ENCODE measurements around the gene RPS8. TPM values are rescaled to one million over a fixed set of nuclear protein-coding genes. Genes with fewer than 3 reads are reported as not detected.
A peak's percentile ranks its signal among the peaks of the same experiment; 100 is the strongest.

RPS8 gene
- total and polyA plus RNA-seq, 9 donors, result 3,305 to 10,301 (median 5,328) TPM

DNA sequence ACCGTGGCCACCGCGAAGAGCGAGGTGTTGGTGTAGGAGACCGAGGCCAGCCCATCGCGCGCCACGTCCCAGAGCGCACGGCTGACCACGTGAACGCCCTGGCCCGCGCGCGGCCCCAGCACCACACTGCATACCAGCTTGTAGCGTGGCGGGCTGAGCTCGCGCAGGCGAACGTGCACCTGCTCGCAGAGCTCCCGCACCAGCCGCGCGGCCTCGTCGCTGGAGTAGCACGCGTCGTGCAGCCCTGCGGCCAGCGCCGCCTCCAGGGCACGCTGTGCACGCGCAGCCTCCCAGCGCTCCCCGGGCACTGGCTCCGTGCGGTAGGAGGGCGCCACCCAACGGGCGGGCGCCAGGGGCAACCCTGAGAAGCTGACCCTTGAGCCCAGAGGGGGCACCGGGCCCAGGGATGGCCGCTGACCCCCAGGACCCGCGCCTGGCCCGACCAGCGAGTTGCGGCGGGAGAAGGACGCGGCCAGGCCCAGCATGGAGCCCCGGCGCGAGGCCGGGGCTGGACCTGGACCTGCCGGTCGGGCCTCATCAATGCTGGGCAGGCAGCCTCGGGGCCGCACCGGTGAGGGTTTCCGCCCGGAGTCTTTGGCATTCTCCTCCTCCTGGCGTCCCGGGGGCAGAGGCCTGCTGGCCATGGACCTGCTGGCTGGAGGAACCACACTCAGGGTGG, 30.8 kb downstream of the RPS8 start:
- 87 to 94% (median 91%) methylated on average over 53 to 70 of the region's 70 CpGs for WGBS, 3 donors
- peaks cover 47% of the 10 kb centered on the region for H3K4me1 ChIP-seq (ENCODE audit: insufficient read depth)

DNA sequence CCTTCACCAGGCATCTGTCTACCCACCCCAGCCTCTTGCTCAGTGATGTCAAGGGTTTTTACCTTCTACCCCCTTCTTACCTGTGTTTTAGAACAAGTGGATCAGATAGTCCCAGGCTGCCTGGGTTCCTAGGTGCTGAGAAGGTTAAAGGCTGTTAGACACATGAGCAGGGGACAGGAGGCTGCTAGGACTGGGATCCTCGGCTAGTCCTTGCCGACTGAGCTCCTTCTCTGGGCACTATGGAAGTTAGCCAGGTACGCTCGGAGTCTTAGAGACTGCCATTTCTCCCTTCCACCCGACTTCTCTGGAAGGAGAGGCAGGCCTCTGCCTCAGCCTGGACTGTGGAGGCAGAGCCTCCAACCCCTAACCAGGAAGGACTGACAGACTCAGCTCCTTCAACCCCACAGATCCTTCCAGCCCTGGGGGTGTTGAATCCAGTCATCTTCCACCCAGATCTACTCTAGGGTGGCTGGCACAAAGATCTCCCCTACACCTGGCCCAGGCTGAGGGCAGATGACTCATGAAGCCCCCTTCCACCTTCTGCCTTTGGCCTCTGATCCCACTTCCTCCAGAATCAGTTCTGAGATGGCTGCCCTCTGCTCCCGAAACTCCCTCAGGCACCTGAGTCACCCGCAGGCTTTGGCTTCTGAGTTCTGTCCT, 31.5 kb downstream of the RPS8 start, which contains the start of gene DYNLT4:
DYNLT4 (minus strand) TSS at position 648 of the 660 bp plus-strand sequence. CDS start 683 bp downstream, outside the sequence.
- H3K27me3 ChIP-seq, result no peaks in the 10 kb centered on the region
- H3K9me3 ChIP-seq, result no peaks in the 10 kb centered on the region
- WGBS, 3 donors, result 28 to 49% (median 47%) methylated on average over 7 of the region's 7 CpGs
- TF ChIP-seq, protein P1, sequence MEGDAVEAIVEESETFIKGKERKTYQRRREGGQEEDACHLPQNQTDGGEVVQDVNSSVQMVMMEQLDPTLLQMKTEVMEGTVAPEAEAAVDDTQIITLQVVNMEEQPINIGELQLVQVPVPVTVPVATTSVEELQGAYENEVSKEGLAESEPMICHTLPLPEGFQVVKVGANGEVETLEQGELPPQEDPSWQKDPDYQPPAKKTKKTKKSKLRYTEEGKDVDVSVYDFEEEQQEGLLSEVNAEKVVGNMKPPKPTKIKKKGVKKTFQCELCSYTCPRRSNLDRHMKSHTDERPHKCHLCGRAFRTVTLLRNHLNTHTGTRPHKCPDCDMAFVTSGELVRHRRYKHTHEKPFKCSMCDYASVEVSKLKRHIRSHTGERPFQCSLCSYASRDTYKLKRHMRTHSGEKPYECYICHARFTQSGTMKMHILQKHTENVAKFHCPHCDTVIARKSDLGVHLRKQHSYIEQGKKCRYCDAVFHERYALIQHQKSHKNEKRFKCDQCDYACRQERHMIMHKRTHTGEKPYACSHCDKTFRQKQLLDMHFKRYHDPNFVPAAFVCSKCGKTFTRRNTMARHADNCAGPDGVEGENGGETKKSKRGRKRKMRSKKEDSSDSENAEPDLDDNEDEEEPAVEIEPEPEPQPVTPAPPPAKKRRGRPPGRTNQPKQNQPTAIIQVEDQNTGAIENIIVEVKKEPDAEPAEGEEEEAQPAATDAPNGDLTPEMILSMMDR (IDR thresholded peaks at IDR 0.05), result no peak
- TF ChIP-seq EP300 (IDR thresholded peaks at IDR 0.05), result no peak
- no peak for TF ChIP-seq POLR2A (IDR thresholded peaks at IDR 0.05)
- peaks cover 46% of the 10 kb centered on the region for H3K4me1 ChIP-seq (ENCODE audit: insufficient read depth)
- H3K36me3 ChIP-seq, result no peaks in the 10 kb centered on the region
- peak within 1 kb of the TSS; percentile 99 to 100 for H3K27ac ChIP-seq
- intact Hi-C loops (cut with DNase I), result loop anchor here in 1 of 4 donors (10.0 kb wide), 1 partner anchor 498 kb away; no protein-coding TSS in a partner anchor
- H3K4me3 ChIP-seq, result peak within 1 kb of the TSS; percentile 7
- peak in 2 of 5 donors; percentile 55 to 58 for DNase-seq

More for the DNA sequence above, 30.8 kb downstream of the RPS8 start:
- intact Hi-C loops (cut with DNase I), result loop anchor here in 1 of 4 donors (10.0 kb wide), 1 partner anchor 499 kb away; no protein-coding TSS in a partner anchor
- no peak overlapping the region for H3K4me3 ChIP-seq
- no peaks in the 10 kb centered on the region for H3K36me3 ChIP-seq
- H3K9me3 ChIP-seq, result no peaks in the 10 kb centered on the region
- H3K27me3 ChIP-seq, result no peaks in the 10 kb centered on the region
- TF ChIP-seq, protein P1 (IDR thresholded peaks at IDR 0.05), result no peak
- TF ChIP-seq EP300 (IDR thresholded peaks at IDR 0.05) (no peak), POLR2A (IDR thresholded peaks at IDR 0.05) (no peak)
- peak in 4 of 5 donors; percentile 57 to 64 (median 62) for DNase-seq
- H3K27ac ChIP-seq, result peak overlapping the region; percentile 99 to 100

DNA sequence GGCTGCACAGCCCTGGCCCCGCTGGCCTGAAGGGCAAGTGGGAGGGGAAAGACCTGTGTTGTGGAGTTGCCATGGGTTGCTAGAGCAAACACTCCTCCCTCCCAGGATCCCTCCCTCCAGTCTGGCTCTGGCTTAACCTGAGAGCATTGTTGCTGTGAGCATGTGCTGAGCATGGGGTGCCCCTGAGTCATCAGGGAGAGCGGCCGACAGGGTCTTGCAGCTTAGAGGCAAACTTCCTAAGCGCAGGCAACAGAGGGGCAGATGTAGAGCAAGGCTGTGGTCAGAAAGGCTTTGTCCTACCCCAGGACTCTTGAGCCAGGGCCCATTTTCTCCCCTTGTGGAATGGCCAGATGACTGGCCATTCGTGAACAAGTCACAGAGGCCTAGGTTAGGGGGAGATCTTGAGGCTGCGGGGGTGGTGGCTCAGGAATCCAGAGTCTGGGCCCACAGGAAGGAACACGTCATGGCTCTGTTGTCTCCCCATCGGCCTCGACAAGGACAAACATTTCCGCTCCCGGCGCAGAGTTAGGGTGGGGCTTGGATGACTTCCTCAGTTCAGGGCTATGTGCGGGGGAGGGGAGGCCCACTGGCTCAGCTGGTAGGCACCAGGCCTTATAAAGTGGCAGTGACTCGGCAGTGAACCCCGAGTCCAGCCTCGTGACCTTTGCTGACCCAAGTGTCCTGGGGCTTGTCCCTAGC, 32.2 kb downstream of the RPS8 start:
- H3K27ac ChIP-seq, result peak overlapping the region; percentile 99 to 100
- intact Hi-C loops (cut with DNase I), result loop anchor here in 1 of 4 donors (10.0 kb wide), 1 partner anchor 497 kb away; no protein-coding TSS in a partner anchor
- peak; percentile 95 to 99 (median 97) for DNase-seq
- no peaks in the 10 kb centered on the region for H3K9me3 ChIP-seq
- peak overlapping the region; percentile 7 for H3K4me3 ChIP-seq
- no peaks in the 10 kb centered on the region for H3K36me3 ChIP-seq
- H3K27me3 ChIP-seq, result no peaks in the 10 kb centered on the region
- TF ChIP-seq EP300 (IDR thresholded peaks at IDR 0.05), result peak; percentile 54
- TF ChIP-seq, protein P1 (IDR thresholded peaks at IDR 0.05), result no peak
- TF ChIP-seq POLR2A (IDR thresholded peaks at IDR 0.05), result peak; percentile 46
- H3K4me1 ChIP-seq (ENCODE audit: insufficient read depth), result peaks cover 43% of the 10 kb centered on the region
- WGBS, 3 donors, result 0 to 2% (median 1%) methylated on average over 16 of the region's 16 CpGs
